Measurements from ENCODE around the gene SNAP47.

SNAP47 gene

DNA sequence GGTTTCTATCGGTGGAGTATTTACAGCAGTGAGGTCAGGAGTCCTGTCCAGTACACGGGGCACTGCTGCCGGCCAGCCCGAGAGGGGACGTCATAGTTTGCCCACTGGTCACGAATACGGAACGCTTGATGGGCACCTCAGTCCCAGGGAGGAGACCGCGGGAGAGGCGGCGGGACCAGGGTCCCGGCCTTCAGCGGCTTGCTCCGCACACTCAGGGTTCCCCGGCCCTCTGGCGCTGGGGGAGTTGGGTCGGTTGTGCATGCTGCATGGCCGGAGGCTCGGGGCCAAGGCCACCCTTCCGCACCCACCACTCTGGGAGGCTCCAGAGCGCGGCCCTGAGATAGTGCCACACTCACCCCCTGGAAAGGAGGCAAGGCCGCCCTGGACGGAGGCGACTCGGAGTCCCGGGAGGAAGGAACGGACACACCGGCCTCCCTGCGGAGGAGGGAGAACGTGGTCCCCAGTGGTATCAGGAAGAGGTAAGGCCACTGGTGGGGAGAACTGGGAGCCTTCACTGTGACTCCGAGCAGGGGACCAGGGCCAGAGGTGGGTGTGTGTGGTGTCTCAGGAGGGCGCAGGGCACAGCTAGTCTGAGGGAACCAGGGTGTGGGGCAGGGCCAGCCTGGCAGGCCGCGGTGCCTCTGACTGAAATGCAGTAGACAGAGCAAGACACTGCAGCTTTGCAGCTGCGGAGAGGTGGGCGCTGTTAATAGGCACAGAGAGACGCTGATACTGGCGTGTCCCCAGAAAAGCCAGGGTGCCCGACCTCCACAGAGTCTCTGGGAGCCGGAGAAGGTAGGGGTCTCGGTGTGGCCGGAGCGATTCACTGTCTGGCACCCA, 51.7 kb downstream of the SNAP47 start:
- DNase-seq: no peak

DNA sequence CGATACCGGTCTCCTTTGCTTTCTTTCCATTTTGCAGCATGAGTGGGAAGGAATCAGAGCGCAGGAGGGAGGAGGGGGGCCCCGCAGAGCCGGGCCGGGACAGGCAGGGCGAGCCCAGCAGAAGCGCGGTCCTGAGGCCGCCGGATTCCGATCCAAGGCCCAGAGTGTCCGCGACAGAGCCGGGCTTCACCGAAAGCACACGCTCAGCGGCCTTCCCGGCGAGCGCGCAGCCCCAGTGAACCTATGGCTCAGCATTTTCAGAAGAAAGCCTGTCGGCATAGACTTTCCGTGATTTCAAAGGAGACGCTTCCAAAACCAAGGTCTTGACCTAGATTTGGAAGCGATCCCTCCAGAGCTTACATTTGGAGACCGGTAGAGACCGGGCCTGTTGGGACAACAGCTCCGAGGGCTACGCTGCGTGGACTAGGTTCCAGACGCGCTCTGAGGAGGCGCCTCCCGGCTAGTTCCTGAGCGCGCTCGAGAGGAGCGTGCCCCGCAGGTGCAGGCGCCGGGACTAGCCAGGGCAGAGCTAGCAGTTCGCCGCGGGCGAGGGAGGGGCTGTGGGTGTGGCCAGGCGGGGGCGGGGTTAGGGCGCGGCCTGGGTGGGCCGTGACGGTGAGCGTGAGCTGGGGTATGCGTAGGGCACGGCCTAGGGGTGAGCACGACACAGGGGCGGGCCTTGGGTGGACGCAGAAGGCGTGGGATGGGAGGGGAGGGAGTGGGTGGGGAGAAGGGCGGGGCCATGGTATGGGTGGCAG, 52.5 kb downstream of the SNAP47 start:
- peak; percentile 72 for DNase-seq

GRCh38 chr1:227788271-227789083, 53.2 kb downstream of the SNAP47 start:
- DNase-seq: no peak

- DNase-seq: no peak
Observed at GRCh38 chr1:227789084-227790033, 54.1 kb downstream of the SNAP47 start.

DNA sequence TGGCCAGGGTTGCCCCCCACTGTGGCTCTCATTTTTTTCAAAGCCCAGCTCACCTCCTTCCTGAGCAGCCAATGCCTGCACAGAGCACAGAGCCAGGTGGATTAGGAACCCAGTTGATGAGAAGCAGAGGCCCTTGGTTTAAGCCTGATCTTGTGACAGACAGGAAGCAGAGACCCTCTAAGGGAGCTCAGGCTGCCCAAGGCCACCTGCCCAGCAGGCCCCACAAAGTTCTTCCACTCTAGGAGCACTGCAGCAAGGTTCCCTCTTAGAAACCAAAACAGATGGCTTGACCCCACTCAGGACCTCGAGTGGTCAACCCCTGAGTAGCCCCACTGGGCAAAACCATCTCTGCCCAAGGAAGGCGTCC, 54.8 kb downstream of the SNAP47 start:
- DNase-seq: no peak

DNA sequence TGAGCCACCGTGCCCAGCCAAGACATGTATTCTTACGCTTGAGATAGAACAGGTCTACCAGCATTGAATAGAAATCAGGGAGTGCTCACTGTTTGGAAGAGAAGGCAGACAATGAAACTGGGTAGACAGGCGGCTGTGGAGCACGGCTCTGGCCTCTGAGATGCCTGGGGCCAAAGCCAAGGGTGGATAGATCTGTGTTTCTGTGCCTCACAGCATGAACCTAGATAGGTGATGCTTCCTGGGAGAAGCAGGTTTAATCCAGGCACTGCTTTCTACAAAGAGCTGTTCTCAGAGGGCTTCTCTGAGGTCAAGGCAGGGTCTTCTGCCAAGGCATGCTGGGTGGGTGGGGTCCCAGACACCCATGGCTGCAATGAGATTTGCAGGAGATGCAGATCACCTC, 55.6 kb downstream of the SNAP47 start:
- no peak for DNase-seq

- no peak for DNase-seq
Observed at GRCh38 chr1:227791425-227792143, 56.3 kb downstream of the SNAP47 start.

- no peak for DNase-seq
Observed at GRCh38 chr1:227792216-227793078, 57.2 kb downstream of the SNAP47 start.

DNA sequence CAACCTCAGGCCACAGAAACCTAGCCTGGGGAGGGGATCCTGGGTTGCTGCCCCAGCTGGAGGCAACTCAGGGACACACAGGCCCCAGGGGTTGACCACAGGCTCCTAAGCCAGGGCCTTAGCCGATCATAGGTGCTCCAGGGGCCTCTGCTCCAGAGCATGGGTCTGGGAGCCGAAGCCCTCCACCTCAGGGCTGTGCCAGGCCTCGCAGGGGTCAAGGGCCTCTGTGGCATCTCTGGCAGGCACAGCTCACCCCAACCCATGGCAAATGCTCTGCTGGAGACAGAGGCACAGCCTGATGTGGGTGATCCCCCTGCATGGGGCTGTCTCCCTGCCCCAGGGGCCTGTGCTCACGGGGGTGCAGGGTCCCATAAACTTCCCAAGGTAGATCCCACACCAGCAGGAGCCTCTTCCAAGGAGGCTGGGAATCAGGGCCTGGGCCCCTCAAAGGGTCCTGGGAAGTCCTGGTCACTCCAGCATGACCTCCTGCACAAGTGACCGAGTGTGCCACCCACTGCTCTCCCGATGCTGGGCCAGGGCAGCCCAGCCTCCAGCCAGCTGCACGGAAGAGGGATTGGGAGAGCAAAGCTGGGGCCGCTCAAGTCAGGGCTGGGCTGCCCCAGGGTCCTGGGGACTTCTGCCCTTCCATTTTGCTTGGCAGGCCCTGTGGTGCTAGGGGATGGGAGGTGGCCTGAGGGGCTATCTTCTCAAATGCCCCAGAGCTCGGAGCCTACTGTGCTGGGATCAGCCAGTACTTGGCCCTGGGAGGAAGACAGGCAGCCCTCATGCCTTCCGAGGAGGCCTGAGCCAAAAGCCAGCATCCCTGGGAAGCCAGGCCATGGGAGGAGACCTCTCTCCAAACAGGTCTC, 58.1 kb downstream of the SNAP47 start:
- no peak for DNase-seq

- no peak for DNase-seq
Observed at GRCh38 chr1:227793948-227794816, 58.9 kb downstream of the SNAP47 start.

- DNase-seq: no peak
Observed at GRCh38 chr1:227794817-227795192, 59.6 kb downstream of the SNAP47 start.

DNA sequence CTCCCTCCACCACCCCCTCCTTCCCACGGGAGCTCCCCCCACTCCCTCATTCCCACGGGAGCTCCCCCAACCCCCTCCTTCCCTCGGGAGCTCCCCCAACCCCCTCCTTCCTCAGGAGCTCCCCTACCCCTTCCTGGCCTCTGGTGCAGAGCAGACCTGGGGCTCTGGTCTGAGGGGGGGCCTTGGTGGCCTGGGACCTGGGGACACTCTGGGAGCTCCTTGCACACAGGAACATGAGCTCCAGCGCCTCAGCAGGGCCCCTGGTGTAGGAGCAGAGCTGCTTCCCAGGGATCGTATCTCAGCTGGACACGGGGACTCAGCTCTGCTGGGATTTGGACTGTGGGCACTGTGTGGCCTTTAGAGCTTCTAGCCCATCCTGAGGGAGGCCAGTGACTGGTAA, 60.5 kb downstream of the SNAP47 start:
- DNase-seq: no peak

DNA sequence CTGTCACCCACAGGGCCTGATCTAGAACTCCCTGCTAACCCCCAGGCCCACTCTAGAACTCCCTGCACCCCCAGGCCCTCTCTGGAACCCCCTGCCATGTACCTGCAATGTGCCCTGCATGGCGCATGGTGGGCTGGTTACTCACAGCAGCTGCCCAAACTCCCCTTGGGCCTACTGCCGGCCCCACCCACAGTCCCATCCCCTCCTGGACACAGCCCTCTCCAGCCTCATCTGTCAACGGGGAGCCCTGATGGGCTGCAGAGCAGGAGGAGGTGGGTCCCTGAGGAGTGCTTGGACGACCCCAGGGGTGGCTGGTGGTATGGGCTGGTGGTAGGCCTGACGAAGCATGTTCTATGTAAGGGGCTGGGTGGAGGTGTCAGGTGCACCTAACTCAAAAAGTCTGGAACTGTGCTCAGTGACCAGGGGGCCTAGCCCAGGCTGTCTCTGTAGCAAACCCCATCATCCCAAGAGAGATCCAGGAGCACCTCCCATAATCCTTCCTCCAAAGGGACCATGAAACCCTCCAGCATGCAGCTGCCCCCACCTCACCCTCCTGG, 61.2 kb downstream of the SNAP47 start:
- no peak for DNase-seq

DNA sequence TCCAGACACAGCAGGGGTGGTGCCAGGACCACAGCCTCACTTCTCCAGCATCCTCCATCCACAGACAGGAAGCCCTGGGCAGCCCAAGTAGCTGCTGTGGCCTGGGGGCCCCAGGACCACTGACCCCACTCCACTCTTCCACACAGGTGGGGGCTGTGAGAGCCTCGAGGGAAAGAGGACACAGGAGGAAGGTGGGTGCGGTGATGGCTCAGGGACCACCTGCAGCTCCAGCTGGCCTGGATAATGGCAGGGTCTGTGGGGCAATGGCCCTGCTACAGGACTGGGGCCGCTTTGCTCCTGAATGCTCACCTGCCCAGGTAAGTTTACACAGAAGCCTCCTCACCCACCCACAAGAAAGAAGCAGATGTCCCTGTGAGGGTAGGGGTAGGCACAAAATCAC, 61.9 kb downstream of the SNAP47 start:
- DNase-seq: no peak

- DNase-seq: no peak
Observed at GRCh38 chr1:227797625-227798024, 62.4 kb downstream of the SNAP47 start.

DNA sequence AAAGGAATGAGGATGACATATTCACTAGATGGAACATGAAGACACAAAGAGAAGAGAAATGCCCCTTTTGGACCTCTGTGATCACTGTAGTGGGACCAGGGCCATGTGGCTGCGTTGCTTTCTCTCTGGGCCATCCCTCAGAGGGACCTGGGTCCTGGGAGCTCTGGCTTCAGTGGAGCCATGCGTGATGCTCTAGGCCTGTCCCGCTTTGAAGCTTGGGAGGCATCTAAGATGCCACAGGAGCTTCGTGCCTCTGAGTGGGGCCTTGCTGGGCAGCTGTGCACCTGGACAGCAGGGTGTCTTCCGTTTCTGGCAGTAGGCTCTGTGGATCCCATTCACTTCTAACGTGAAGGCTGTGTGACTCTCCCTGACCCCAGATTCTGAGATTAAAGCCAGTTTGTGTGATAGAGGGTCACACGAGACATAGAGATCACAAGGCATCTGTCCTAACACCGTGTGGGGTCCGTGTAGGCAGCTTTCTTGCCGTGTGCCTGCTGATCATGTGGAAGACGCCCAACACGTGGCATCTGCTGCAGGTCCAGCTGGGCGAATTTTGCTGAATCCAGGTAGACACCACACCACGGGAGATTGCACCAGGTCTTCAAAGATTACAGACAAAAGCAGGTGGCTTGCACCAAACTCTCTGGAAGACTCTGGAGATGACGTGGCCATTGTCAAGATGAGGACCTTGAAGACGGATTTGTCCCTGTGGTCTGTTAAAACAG, 63.0 kb downstream of the SNAP47 start:
- no peak for DNase-seq

GRCh38 chr1:227799756-227800155, 64.5 kb downstream of the SNAP47 start:
- no peak for DNase-seq

- no peak for DNase-seq
Observed at GRCh38 chr1:227803933-227804332, 68.7 kb downstream of the SNAP47 start.
